Activated B cell treated with CpG ODN at 0.5 μM for 24 hours (primary cell): Measurements from ENCODE around the gene UBE4B. TPM values are rescaled to one million over a fixed set of nuclear protein-coding genes. Genes with fewer than 3 reads are reported as not detected.

Experiments
- ATAC-seq: fragments of 200-7000 bp; cut with Tn5 transposase; one replicate; pipeline ENCODE4 v1.10.0; 2021; ENCODE audit warnings: low read depth, mild to moderate bottlenecking, moderate library complexity
- CTCF ChIA-PET: fragments of 350-600 bp; sonication (Branson Sonifier 250); formaldehyde crosslinking; loops from one replicate; lab custom pipeline; 2021; ENCODE audit warnings: antibody characterized with exemption; lab: Charles Lee
- POLR2A ChIA-PET: fragments of 350-600 bp; sonication (Branson Sonifier 250); formaldehyde crosslinking; loops from one replicate; lab custom pipeline; 2021; ENCODE audit warnings: antibody characterized with exemption; lab: Charles Lee
- DNase-seq: peaks from one replicate; pipeline ENCODE4 v3.0.0; 2022
- H3K27ac Mint-ChIP-seq: one replicate; pipeline ENCODE4 v1.8.0; 2020; ENCODE audit warnings: mixed read lengths
- H3K27me3 Mint-ChIP-seq: one replicate; pipeline ENCODE4 v1.8.0; 2021; ENCODE audit warnings: mixed read lengths
- H3K36me3 Mint-ChIP-seq: one replicate; pipeline ENCODE4 v1.8.0; 2021; ENCODE audit warnings: low read depth, mixed read lengths
- H3K4me1 Mint-ChIP-seq: one replicate; pipeline ENCODE4 v1.8.0; 2021; ENCODE audit warnings: mixed read lengths
- H3K4me3 Mint-ChIP-seq: one replicate; pipeline ENCODE4 v1.8.0; 2020; ENCODE audit warnings: mild to moderate bottlenecking, mixed read lengths
- H3K9me3 Mint-ChIP-seq: one replicate; pipeline ENCODE4 v1.8.0; 2020; ENCODE audit warnings: mixed read lengths
- intact Hi-C: fragments of 100-400 bp; cut with micrococcal nuclease; formaldehyde crosslinking; loops from one replicate; pipeline ENCODE4 v1.15.1; 2024
- total RNA-seq: library from RNA; stranded (reverse); gene quantifications from 2 replicates; pipeline ENCODE4 v1.2.3, GENCODE V29; 2022
- TF ChIP-seq, protein P1 (sequence below): fragments of 200-600 bp; IDR thresholded peaks from one replicate; pipeline ENCODE4 v1.8.0; 2022; ENCODE audit warnings: antibody characterized with exemption, mild to moderate bottlenecking

UBE4B gene
- total RNA-seq, 1 donor from 2014 or later, result 44.7 TPM

DNA sequence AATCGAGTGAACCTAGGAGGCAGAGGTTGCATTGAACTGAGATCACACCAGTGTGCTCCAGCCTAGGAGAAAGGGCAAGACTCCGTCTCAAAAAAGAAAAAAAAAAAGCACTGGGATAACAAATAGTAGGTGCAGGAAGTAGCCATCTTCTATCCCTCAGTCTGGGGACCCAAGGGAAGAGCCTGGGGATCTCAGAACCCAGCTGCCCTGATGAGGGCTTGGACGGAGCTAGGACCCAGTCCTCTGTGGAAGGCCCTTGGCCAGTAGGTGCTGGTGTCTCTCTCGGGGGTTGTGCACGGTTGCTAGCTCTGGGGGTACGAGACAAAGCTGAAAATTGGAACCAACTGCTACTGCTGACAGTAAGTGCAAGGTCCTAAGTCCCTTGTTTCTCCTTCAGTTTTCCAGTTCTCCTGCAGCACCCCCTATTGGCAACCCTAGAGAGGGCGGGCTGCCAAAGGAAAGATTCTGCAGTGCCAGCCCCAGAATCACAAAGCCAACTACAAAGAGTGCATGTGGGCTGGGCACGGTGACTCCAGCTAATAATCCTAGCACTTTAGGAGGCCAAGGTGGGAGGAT lies 120.0 kb downstream of the UBE4B start:
- Mint-ChIP-seq H3K4me1 (no peaks in the 10 kb centered on the region), H3K27ac (no peak overlapping the region), H3K36me3 (peaks cover 36% of the 10 kb centered on the region), H3K27me3 (no peaks in the 10 kb centered on the region), H3K4me3 (no peak overlapping the region), H3K9me3 (no peaks in the 10 kb centered on the region)
- CTCF ChIA-PET, result no interaction called here
- intact Hi-C loops, result loop anchor here (2.0 kb wide), 1 partner anchor 210 kb away; the partner anchor contains the start of genes LZIC and NMNAT1
- TF ChIP-seq, protein P1, sequence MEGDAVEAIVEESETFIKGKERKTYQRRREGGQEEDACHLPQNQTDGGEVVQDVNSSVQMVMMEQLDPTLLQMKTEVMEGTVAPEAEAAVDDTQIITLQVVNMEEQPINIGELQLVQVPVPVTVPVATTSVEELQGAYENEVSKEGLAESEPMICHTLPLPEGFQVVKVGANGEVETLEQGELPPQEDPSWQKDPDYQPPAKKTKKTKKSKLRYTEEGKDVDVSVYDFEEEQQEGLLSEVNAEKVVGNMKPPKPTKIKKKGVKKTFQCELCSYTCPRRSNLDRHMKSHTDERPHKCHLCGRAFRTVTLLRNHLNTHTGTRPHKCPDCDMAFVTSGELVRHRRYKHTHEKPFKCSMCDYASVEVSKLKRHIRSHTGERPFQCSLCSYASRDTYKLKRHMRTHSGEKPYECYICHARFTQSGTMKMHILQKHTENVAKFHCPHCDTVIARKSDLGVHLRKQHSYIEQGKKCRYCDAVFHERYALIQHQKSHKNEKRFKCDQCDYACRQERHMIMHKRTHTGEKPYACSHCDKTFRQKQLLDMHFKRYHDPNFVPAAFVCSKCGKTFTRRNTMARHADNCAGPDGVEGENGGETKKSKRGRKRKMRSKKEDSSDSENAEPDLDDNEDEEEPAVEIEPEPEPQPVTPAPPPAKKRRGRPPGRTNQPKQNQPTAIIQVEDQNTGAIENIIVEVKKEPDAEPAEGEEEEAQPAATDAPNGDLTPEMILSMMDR, result no peak
- ATAC-seq (no peak), DNase-seq (no peak)
- POLR2A ChIA-PET, result no interaction called here

DNA sequence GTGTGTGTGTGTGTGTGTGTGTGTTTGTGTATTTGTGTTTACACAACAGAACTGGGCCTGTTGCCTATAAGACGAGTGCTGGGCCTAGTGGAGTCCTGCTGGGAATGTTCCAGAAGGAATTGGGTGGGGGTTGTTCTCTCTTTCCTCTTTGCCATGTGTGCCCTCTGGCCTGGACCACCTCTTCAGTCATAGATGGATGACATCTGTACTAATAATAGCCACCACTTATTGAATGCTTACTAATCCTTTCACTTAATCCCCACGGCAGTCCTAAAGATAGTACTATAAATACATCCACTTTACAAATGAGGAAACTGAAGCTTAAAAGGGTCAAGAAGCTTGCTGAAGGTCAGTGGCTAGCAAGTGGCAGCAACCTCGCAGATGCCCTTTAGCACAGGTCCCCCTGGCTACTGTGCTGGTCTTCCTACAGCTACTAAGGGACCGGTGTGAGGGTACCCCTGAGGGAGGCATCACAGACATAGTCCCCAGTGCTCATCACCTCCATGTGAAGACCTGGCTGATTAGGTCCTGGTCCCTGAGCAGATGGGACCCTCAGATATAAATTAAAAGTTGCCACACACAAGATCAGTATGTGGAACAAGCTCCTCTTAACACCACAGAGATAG lies 122.4 kb downstream of the UBE4B start:
- ChIA-PET CTCF (no interaction called here), POLR2A (no interaction called here)
- Mint-ChIP-seq H3K4me3 (no peak overlapping the region), H3K9me3 (no peaks in the 10 kb centered on the region), H3K27ac (no peak overlapping the region), H3K27me3 (no peaks in the 10 kb centered on the region), H3K4me1 (no peaks in the 10 kb centered on the region), H3K36me3 (peaks cover 38% of the 10 kb centered on the region)
- TF ChIP-seq, protein P1, result no peak
- ATAC-seq (no peak), DNase-seq (no peak)
- intact Hi-C loops, result no loop called here

- Mint-ChIP-seq H3K27ac (no peak overlapping the region), H3K4me1 (no peaks in the 10 kb centered on the region), H3K36me3 (peaks cover 55% of the 10 kb centered on the region), H3K9me3 (no peaks in the 10 kb centered on the region), H3K27me3 (no peaks in the 10 kb centered on the region), H3K4me3 (no peak overlapping the region)
- intact Hi-C loops, result no loop called here
- TF ChIP-seq, protein P1, result no peak
- DNase-seq (no peak), ATAC-seq (no peak)
- ChIA-PET POLR2A (no interaction called here), CTCF (interaction anchor here (0.6 kb wide), 1 partner anchor 664 kb away, joined by 3 read pairs; no protein-coding TSS in a partner anchor)
Observed at GRCh38 chr1:10160173-10160572, 127.4 kb downstream of the UBE4B start.

DNA sequence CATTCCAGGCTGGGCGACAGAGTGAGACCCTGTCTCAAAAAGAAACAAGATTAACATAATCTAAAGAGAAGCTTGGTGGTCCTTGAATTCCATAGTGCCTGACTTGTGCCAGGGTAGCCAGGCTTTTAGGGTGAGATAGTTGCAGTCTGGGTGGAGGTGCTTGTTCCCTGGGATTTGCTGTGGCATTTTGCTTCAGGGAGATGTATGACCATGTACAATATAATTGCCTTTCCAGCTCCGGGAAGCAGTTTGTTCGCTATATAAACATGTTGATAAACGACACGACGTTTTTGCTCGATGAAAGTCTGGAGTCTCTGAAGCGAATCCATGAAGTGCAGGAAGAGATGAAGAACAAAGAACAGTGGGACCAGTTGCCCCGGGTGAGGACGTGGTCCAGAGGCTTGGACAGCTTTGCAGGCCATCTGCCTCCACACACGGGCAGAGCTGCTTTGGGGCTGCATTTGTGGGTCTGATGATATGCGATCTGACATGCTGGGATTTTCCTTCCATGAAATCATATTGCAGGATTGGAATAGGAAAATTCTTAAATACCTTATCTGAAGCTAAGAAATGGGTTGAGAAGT lies 128.2 kb downstream of the UBE4B start:
- Mint-ChIP-seq H3K27me3 (no peaks in the 10 kb centered on the region), H3K4me3 (no peak overlapping the region), H3K9me3 (no peaks in the 10 kb centered on the region), H3K4me1 (no peaks in the 10 kb centered on the region), H3K27ac (no peak overlapping the region), H3K36me3 (peaks cover 59% of the 10 kb centered on the region)
- DNase-seq (no peak), ATAC-seq (no peak)
- intact Hi-C loops, result no loop called here
- TF ChIP-seq, protein P1, result no peak
- POLR2A ChIA-PET, result interaction anchor here (0.5 kb wide), 1 partner anchor 44 kb away, joined by 7 read pairs; no protein-coding TSS in a partner anchor
- CTCF ChIA-PET, result no interaction called here

GRCh38 chr1:10161541-10162290 lies 129.0 kb downstream of the UBE4B start:
- intact Hi-C loops, result no loop called here
- no peak for DNase-seq
- H3K27ac Mint-ChIP-seq, result no peak overlapping the region
- H3K36me3 Mint-ChIP-seq, result peaks cover 65% of the 10 kb centered on the region
- no peak overlapping the region for H3K4me3 Mint-ChIP-seq
- H3K9me3 Mint-ChIP-seq, result no peaks in the 10 kb centered on the region
- H3K4me1 Mint-ChIP-seq, result no peaks in the 10 kb centered on the region
- CTCF ChIA-PET, result no interaction called here
- no peaks in the 10 kb centered on the region for H3K27me3 Mint-ChIP-seq
- no peak for ATAC-seq
- TF ChIP-seq, protein P1, result no peak
- POLR2A ChIA-PET, result no interaction called here
